ENCODE measurements around the gene AUNIP.

AUNIP gene

DNA sequence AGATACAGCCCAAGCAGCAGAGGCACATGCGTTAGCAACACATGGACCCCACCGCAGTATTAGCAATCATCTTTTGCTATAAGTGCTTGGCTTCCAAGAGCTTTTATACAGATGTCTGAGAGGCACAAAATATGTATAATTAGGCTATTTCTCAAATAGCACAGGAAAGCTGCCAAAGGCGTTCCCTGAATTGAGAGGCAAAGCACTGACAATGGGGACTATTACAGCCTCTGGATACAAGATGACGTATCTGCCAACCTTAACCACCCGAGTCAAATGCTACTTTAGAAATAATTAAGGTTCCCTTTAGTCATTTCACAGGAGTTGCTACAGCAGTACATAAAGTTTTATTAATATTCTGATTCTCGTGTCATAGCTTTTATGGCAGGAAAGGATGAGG lies 40.5 kb upstream of the AUNIP start (continued):
- TF ChIP-seq ZNF670 (tag by site-specific recombination; IDR thresholded peaks at IDR 0.05; ENCODE audit: low read depth) (no peak), ZNF423 (tag by site-specific recombination; IDR thresholded peaks at IDR 0.05) (no peak), ZNF391 (tag by site-specific recombination; IDR thresholded peaks at IDR 0.05; ENCODE audit: borderline replicate concordance, low read depth) (no peak)

DNA sequence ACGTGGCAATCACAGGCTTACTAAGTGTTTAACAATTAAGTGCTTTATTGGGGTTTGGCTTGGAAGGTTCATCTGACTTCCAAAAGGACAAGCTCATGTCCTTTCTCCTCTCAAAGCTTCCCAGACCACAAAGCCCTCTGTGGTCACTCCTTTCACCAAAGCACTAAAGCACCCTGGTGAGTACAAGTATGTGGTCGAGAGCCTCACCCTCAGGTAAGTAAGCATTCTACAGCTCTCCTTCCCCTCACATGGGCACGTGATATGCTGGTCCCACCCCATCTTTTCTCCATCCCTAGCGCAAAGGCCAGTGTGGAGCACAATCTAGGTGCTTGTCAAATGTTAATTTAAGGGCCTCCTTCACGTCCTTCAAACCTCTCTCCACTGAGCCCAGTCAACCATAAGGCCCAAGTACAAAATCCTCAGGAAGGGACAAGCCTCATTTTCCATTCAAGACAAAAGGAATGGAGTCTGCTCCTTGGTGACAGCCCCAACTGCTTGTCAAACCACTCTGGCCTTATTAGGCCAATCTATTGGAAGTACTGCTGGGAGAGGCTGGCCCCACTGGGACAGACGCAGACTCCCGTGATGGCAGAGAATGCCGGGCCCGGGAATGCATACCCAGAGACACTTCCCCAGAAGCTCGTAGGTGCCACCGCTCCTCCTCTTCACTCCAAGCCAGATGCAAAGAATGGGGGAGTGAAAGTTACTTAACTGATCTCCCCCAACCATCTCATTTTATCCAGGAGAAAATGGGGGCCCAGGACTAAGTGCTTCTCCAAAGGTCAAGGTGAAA lies 39.2 kb upstream of the AUNIP start:
- Histone ChIP-seq H3K27ac (ENCODE audit: extremely low read depth, low read depth, low read length) (no peak overlapping the region), H3K4me3 (ENCODE audit: low read depth, low read length) (no peak overlapping the region), H3K36me3 (ENCODE audit: control insufficient read depth in 2 of 2, insufficient read depth in 1 of 2, low read length in 2 of 2) (peaks cover 29 to 78% of the 10 kb centered on the region in 2 experiments), H3K4me1 (ENCODE audit: control insufficient read depth, insufficient read depth, low read length) (no peaks in the 10 kb centered on the region), H3K9me3 (ENCODE audit: control insufficient read depth, insufficient read depth, low read depth, low read length) (no peaks in the 10 kb centered on the region)
- ChIA-PET POLR2A (interaction anchor here (1.4 to 1.6 kb wide), 2 partner anchors 23 to 78 kb away, joined by 3 read pairs; partner anchors contain the start of gene PAQR7), CTCF (interaction anchor here (0.5 to 4.3 kb wide), 4 partner anchors 6 to 637 kb away, joined by 3 to 86 read pairs (median 19); partner anchors contain the start of genes PAFAH2 and STMN1)
- TF ChIP-seq ZNF202 (tag by site-specific recombination; IDR thresholded peaks at IDR 0.05; ENCODE audit: borderline replicate concordance) (no peak), WT1 (tag by site-specific recombination; IDR thresholded peaks at IDR 0.05) (no peak), ZNF140 (tag by site-specific recombination; IDR thresholded peaks at IDR 0.05) (no peak), REPIN1 (tag by site-specific recombination; IDR thresholded peaks at IDR 0.05; ENCODE audit: low read depth) (no peak)

DNA sequence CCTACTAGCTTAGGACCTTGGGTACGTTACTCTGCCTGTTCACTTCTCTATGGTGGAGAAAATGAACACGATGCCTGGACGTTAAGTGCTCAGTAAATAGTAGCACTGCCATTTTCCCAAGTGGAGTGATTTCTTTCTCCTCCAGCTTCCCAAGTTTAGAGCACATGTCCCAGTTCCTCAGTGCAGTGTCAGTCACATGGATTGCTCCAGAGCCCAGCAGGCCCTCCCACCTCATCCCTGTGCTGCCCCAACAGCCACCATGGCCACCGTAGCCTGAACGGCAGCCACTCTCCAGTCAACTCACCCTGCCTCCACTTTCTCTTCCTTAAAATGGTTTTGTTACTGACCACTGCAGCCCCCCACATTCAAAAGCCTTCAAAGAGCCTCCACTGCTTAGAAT lies 38.5 kb upstream of the AUNIP start:
- Histone ChIP-seq H3K4me1 (ENCODE audit: control insufficient read depth, insufficient read depth, low read length) (no peaks in the 10 kb centered on the region), H3K36me3 (ENCODE audit: control insufficient read depth in 2 of 2, insufficient read depth in 1 of 2, low read length in 2 of 2) (peaks cover 28 to 71% of the 10 kb centered on the region in 2 experiments), H3K9me3 (ENCODE audit: control insufficient read depth, insufficient read depth, low read depth, low read length) (no peaks in the 10 kb centered on the region), H3K27ac (ENCODE audit: extremely low read depth, low read depth, low read length) (no peak overlapping the region), H3K4me3 (ENCODE audit: low read depth, low read length) (no peak overlapping the region)
- CTCF ChIA-PET: interaction anchor here (0.5 to 4.3 kb wide), 4 partner anchors 7 to 648 kb away, joined by 3 to 86 read pairs (median 19); partner anchors contain the start of genes PAFAH2 and STMN1
- no peak for TF ChIP-seq ZNF366 (tag by site-specific recombination; conservative IDR thresholded peaks at IDR 0.05)
- TF ChIP-seq ZFP69B (tag by site-specific recombination; IDR thresholded peaks at IDR 0.05): no peak
- no peak for TF ChIP-seq ZNF776 (tag by site-specific recombination; IDR thresholded peaks at IDR 0.05; ENCODE audit: borderline replicate concordance)
- TF ChIP-seq, protein P1, sequence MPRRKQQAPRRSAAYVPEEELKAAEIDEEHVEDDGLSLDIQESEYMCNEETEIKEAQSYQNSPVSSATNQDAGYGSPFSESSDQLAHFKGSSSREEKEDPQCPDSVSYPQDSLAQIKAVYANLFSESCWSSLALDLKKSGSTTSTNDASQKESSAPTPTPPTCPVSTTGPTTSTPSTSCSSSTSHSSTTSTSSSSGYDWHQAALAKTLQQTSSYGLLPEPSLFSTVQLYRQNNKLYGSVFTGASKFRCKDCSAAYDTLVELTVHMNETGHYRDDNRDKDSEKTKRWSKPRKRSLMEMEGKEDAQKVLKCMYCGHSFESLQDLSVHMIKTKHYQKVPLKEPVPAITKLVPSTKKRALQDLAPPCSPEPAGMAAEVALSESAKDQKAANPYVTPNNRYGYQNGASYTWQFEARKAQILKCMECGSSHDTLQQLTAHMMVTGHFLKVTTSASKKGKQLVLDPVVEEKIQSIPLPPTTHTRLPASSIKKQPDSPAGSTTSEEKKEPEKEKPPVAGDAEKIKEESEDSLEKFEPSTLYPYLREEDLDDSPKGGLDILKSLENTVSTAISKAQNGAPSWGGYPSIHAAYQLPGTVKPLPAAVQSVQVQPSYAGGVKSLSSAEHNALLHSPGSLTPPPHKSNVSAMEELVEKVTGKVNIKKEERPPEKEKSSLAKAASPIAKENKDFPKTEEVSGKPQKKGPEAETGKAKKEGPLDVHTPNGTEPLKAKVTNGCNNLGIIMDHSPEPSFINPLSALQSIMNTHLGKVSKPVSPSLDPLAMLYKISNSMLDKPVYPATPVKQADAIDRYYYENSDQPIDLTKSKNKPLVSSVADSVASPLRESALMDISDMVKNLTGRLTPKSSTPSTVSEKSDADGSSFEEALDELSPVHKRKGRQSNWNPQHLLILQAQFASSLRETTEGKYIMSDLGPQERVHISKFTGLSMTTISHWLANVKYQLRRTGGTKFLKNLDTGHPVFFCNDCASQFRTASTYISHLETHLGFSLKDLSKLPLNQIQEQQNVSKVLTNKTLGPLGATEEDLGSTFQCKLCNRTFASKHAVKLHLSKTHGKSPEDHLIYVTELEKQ (tag by site-specific recombination; IDR thresholded peaks at IDR 0.05; ENCODE audit: borderline replicate concordance): no peak
- TF ChIP-seq, protein P2, sequence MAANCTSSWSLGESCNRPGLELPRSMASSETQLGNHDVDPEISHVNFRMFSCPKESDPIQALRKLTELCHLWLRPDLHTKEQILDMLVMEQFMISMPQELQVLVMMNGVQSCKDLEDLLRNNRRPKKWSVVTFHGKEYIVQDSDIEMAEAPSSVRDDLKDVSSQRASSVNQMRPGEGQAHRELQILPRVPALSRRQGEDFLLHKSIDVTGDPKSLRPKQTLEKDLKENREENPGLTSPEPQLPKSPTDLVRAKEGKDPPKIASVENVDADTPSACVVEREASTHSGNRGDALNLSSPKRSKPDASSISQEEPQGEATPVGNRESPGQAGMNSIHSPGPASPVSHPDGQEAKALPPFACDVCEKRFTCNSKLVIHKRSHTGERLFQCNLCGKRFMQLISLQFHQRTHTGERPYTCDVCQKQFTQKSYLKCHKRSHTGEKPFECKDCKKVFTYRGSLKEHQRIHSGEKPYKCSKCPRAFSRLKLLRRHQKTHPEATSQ (tag by site-specific recombination; IDR thresholded peaks at IDR 0.05): no peak
- 0 out of 2 replicates have a peak, but pooled peaks have one; percentile 30 for TF ChIP-seq ZBTB48 (tag by site-specific recombination; IDR thresholded peaks at IDR 0.05)
- TF ChIP-seq ZNF791 (tag by site-specific recombination; IDR thresholded peaks at IDR 0.05): no peak
- POLR2A ChIA-PET: interaction anchor here (1.4 to 3.4 kb wide), 3 partner anchors 23 to 100 kb away, joined by 3 to 30 read pairs (median 3); partner anchors contain the start of genes PAFAH2 and PAQR7
